Activated CD4-positive, alpha-beta T cell treated with anti-CD3 and anti-CD28 coated beads, Interleukin-2, Interleukin-6, amounts not matched to agents 100 ng/mL and 50 ng/mL, durations not matched to agents 16 hours and 8 hours (primary cell): Measurements from ENCODE around the gene CST7.

Source experiments
- DNase-seq: peaks from one replicate; pipeline ENCODE4 v3.0.0-alpha.2; 2020

Gene CST7

GRCh38 chr20:24950836-24951525, 1.9 kb downstream of the CST7 start:
- DNase-seq: no peak

DNA sequence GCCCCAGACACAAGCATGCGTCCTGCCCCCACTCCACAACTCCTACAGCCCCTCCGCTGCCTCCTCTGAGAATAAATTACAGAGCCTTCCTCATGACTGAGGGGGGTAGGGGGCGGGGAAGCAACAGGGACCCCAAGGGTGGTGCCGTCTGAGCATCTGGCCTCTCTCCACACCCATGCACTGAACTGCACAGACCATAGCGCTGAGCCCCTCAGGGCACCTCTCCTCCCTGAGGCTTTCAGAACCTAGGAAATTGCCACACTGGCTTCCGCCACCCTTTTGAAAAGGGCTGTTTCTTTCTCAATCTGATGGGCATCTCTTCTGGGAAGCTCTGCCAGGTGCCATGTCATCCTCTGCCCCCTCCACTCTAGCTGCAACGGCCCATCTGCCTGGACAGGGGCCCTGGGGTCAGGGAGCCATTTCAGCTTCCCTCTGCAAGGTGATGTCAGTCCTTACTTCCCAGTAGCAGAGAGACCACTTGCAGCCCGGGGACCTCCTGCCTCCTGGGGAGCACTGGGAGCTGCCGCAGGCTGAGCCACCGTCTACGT, 2.5 kb downstream of the CST7 start:
- DNase-seq: no peak

DNA sequence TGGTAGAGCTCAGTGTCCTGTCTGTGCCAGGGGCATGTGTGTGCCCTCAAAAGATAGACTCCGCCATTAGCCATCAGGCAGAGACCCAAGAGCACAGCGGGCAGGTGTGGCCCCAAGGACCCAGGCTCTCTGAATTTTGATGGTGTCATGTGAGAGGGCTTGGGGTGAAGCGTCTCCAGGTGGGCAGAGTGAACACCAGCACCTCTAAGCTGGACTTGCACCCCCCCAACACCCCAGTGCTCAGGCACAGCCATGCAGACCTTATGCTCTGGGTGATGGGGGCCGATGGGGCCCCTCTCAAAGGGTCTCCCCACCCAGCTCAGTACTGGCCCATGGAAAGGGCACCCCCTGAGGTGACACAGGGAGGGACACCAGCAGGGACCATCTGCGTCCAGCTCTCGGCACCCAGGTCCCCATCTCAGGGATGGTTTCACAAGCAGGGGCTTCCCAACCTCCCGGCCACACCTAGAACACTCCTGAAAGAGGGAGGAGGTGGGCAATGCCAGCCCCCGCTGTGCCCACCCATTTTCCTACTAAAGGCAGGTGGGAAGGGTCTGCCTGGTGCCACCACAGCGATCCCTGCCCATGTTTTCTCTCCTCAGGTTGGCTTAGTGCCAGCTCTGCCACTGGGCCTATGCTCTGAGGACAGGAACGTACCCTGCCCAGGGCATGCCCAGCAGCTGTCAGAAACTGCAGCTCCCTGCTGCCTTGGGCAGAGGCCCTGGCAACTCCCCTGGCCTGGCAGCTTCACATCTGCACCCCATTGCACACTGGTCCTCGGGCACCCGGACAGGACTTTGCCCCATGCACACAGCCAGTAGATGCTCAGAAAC, 3.5 kb downstream of the CST7 start:
- no peak for DNase-seq

- no peak for DNase-seq
These were observed 4.1 kb downstream of the CST7 start for GRCh38 chr20:24953209-24953575.

DNA sequence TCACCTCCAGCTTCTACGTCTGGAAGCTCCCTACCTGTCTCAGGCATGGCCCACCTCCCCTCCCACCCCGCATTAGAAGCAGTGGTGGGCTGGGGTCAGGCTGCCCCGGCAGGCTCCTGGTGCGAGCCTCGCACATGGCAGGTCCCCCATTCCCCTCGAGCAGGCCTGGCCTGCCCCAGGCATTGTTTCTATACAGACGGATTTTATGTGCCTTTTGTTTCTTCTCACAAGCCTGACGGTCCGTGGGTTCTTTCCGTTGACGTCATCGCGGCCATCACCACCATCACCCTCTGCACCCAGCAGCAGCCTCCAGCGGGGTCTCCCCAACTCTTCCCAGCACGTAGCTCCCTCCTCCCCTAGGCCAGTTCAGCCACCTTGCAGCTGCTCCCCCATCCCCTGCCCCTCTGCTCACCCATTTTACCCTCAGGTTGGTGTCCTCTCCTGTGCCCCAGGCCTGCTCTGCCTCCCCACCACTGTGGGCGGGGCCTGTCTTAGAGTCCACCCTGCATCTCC, 4.6 kb downstream of the CST7 start:
- no peak for DNase-seq

DNA sequence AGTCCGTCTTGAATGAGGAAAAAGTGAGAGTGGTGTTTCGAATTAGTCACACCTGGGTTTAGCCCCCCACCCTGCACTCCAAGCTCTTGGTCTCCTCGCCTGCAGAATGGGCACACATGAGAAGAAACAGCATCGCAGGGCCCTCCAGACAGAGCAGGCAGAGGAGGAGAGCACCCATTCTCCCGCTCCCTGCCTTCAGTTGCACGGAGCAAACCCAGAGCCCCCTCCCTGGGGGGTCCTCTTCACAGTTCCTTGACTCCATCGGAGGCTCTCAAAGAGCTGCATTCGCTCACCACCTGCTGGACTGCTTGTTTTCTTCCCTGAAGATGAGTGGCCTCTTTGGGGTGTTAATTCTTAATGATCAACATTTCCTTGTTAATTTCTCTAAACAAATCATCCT, 5.1 kb downstream of the CST7 start:
- no peak for DNase-seq

DNA sequence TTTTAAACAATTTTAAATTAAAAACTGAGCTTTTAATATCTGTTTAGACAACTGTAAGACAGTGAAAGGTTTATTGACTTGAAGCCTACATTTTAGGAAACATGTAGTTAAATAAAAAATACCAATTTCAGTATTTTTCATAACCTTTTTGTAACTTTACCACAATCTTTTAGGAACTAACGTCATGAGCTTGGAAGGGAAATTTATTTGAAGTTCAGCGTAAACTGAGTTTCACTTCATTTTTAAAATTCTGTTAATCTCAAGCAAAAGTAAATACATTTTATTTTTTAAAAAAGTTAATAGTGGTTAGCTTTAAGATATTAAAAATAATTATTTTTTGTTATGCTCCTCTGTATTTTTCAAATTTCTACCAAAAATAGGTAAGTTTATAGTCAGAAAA, 5.5 kb downstream of the CST7 start:
- no peak for DNase-seq

DNA sequence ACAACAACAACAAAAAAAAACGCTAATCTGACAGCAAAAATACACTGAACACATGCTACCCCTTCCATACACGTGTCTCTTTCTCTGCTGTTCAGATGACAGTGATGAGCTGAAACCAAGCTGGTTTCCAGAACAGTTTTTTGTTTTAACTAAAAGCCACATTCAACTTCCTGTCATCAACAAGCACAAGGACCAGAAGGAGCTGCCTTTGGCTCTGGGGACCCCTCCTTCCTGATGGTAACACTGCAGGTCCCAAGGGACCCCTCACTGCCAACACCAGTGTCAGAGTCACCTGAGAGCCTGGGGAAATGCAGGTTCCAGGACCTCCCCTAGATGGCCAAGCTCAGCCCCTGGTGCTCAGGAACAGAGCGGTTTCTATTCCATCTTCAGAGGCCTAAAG, 6.0 kb downstream of the CST7 start:
- peak; percentile 65 for DNase-seq

- no peak for DNase-seq
These were observed 7.2 kb downstream of the CST7 start for GRCh38 chr20:24956001-24956841.

DNA sequence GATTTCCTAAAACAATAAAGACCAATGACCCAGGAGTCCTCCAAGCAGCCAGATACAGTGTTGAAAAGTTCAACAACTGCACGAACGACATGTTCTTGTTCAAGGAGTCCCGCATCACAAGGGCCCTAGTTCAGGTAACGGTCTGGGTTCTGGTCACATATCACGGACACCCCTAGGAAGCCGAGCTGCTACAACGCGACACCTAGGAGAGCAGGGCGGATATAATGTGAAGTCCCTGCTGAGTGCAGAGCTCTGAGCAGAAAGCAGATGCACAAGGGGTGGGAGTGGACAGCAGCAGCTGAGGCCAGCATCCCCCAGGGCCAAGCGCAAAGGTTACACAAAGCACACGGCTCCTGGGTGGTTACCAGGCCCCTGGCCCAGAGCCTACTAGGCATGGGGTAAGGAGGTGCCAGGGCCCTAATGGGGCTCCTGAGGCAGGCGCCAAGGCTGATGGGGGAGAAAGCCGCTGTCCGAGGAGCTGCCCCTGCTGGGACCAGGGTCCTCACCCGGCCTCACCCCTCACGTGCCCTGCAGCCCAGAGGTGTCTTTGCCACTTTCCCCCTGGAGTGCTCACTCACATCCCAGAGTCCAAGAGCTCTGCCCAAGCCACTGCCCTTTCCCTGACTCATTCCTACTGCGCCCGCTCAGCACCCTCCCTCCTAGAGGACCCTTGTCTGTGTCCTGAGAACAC, 8.4 kb downstream of the CST7 start:
- no peak for DNase-seq

GRCh38 chr20:24958506-24959385, 9.7 kb downstream of the CST7 start:
- no peak for DNase-seq

- no peak for DNase-seq
These were observed 10.7 kb downstream of the CST7 start for GRCh38 chr20:24959591-24960301.

DNA sequence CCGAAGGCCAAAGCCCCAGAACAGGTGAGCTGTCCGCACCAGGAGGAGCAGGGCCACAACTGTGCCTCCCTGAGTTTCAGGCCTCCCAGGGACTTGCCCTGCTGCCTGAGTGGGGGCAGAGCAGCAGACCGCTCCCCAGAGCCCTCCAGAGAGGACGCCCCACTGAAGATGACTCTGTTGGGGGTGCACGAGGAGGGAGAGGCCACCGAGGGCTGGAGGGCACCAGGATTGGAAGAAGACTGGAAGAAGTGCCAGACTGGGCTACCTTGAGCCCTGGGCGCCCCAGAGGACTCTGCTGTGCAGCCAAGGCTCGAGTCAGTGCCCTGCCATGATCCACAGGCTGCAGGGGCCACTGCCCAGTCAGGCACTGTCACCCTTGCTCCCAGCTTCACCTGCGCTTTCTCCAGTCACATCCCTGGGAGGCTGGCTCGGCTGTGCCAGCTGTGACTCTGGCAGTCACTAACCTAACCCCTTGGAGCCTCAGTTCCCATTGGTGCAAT, 11.3 kb downstream of the CST7 start:
- DNase-seq: no peak

DNA sequence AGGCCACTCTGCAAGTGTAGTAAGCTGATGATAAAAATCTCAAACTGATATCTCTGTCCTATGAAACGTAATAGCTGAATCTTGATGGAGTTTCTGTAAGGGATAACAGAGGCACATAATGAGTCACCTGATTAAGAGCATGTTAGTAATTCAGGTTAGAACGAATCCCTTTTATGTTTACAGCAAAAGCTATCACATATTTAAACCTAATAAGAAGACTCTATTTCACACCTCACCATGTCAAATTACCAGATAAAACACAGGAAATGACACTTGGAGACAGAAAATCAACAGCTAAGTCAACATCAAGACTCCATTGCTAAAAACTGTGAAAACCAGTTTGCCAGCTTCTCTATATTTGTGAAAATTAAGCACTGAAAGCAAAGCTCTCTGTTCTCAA, 11.8 kb downstream of the CST7 start:
- DNase-seq: no peak

GRCh38 chr20:24961384-24962181, 12.5 kb downstream of the CST7 start:
- DNase-seq: no peak

DNA sequence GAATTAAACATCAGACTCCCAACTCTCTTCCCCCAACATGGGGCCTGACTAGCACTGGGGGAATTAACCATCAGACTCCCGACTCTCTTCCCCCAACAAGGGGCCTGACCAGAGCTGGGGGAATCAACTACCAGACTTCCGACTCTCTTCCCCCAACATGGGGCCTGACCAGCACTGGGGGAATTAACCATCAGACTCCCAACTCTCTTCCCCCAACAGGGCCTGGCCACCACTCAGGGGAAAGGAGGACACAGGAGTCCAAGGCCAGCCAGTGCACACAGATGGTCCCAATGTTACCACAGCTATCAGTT, 13.1 kb downstream of the CST7 start:
- no peak for DNase-seq

DNA sequence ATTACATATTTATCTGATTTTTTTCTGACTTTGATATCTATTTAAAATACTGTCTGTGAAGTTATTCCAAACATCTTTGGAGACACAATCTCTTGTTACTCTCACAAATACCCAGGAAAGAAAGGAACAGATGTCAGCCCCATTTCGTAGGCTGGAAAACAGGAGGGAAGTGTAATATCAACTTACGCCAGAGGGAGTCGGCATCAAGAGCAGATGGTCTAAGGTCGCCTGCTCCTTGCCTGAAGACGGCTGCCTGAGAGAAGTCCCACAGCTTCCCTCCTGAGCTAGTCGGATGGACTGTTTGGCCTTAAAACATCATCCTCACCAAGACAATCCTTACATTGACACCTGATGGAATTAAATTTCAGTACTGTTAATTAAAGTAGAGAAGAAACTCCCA, 13.4 kb downstream of the CST7 start:
- no peak for DNase-seq

GRCh38 chr20:24963672-24964505, 14.8 kb downstream of the CST7 start:
- no peak for DNase-seq

DNA sequence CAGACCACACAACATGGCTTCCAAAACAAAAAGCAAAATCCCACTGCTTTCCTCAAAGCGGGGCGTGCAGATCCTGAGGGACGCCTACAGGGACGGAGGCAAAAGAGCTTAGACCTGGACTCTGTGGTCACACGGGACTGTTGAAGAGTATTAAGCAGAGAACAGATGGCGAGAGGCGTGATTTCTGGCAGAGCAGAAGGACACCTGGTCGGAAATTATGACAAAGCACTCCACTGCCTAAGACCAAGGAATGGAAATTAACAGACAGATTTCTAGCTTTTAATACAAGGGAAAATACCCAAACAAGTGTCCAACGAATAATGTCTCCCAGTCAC, 15.4 kb downstream of the CST7 start:
- peak; percentile 16 for DNase-seq
